Measurements from ENCODE around the gene TSEN34. TPM values are rescaled to one million over a fixed set of nuclear protein-coding genes. Genes with fewer than 3 reads are reported as not detected.
A peak's percentile ranks its signal among the peaks of the same experiment; 100 is the strongest.

TSEN34 gene
- 116 and 173 TPM in 2 replicates for total RNA-seq (2014; rRNA removed; shearing (Covaris generic))

DNA sequence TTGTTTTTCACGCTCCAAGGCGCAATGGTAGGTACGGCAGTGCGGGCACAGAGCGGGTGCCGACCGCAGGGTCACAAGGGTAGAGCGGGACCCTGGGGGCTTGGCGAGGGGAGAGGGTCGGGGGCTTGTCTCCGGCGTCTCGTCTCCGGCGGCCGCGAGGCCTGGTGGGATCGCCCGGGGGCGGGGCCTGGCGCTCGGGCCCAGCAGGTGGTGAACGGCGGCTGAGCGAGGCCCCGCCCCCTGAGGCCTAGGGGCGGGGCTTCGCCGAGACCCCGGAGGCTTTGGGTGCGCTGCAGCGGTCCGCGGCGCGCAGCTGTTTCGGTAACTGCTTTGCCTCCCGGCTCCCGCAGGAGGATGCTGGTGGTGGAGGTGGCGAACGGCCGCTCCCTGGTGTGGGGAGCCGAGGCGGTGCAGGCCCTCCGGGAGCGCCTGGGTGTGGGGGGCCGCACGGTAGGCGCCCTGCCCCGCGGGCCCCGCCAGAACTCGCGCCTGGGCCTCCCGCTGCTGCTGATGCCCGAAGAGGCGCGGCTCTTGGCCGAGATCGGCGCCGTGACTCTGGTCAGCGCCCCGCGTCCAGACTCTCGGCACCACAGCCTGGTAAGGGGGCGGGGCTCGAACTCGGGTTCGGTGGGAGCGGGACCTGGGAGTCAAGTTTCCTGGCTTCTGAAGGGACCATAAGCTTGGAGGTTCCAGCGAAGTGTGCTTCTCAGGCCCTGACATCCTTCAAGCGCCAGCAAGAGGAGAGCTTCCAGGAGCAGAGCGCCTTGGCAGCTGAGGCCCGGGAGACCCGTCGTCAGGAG lies at the start of gene TSEN34:
TSS of gene TSEN34 (plus strand) at position 298 of the 800 bp plus-strand sequence. CDS start at position 355, 57 bp downstream.
- DNase-seq (ENCODE audit: low read depth) = peak; percentile 81

DNA sequence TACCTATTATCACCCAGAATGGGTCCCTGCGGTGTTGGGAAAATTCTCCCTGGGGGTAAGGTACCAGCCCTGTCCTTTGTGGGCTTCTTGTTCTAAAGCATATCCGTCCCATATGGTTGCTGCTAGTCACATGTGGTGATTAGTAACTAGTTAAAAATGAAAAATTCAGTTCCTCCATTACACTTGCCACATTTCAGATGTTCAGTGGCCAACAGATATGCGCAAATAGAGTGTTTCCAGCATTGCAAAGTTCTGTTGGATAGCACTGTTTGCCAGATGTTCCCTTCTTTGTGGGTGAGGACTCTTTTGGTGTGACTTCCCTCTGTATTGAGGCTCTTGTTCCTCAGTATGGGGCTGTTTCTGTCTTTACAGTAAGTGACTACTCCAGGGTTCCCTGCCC lies 49.8 kb upstream of the TSEN34 start:
- DNase-seq (ENCODE audit: low read depth) = no peak

- DNase-seq (ENCODE audit: low read depth) = no peak
Measured at GRCh38 chr19:54142166-54142780, 48.8 kb upstream of the TSEN34 start.

DNA sequence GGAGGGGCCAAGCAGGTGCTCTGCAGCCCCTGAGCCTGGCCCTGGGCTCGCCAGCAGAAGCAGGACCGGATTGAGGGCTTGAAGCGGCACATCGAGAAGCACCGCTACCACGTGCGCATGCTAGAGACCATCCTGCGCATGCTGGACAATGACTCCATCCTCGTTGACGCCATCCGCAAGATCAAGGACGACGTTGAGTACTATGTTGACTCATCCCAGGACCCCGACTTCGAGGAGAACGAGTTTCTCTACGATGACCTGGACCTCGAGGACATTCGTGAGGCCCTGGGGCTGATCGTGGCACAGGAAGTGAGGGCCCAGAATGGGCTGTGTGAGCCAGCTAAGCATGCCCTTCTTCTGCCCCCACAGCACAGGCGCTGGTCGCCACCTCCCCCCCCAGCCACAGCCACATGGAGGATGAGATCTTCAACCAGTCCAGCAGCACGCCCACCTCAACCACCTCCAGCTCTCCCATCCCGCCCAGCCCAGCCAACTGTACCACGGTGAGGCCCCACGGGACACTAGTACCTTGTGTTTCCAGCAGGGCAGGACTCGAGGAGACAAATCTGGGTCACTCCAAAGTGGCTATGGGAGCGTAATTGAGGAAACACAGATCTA lies 45.5 kb upstream of the TSEN34 start:
- no peak for DNase-seq (ENCODE audit: low read depth)

GRCh38 chr19:54147676-54148075 lies 43.4 kb upstream of the TSEN34 start:
- DNase-seq (ENCODE audit: low read depth) = no peak

- DNase-seq (ENCODE audit: low read depth) = no peak
Measured at GRCh38 chr19:54148158-54148557, 43.0 kb upstream of the TSEN34 start.

DNA sequence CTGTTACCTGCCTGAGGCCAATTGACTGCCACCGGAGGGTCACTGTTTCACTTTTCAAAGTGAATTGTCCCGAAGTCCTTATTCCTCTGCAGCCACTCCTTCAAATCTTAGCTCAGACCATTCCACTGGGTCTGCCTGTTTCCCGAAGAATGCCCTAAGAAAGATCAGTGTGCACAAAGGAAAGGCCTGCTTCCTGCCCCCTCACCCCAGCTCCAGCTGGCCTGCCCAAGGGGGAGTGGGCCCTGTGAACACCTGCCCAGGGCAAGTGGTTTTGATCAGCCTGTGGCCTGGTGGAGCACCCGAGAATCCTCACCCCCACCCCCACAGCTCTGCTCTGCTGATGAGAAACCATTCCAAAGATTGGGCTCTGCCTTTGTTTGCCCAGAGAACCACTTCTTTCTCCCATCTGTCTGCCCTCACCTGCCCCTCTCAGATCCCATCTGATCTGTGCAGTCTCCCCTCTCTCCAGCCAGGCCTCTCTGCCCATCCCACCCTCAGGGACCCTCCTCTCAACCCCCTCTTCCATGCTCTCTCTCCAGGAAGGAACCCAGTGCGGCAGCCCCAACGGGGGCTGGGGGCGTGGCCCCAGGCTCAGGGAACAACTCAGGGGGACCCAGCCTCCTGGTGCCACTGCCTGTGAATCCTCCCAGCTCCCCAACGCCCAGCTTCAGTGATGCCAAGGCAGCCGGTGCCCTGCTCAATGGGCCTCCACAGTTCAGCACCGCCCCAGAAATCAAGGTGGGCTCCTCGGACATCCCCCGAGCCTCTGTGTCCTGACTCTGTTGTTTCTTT lies 41.9 kb upstream of the TSEN34 start:
- DNase-seq (ENCODE audit: low read depth) = no peak

DNA sequence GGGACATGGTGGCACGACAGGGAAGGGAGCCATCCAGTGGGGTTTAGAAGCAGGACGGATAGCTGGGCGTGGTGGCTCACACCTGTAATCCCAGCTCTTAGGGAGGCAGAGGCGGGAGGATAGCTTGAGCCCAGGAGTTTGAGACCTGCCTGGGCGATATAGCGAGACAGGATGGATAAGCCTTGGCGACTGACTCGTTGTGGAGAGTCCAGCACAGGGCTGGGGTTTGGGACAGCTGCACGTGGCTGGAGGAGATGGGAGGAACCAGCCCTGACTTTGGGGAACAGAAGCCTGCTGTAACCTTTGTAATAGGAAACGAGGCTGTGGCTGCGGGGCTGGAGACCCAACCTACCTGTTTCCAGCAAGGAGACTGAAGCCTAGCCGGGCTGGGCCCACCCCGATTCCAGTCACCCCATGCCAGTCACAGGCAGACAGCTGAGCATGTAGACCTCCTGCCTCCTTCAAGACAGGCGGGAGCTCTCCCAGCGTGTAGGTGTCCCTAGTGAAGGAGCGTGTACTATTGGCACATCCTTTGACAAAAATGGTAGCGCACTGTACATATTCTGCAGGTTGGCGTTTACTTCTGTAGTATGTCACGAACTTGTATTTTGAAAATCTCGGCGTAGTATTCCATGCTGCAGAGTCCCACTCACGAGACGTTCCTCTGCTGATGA lies 39.6 kb upstream of the TSEN34 start:
- DNase-seq (ENCODE audit: low read depth) = no peak

DNA sequence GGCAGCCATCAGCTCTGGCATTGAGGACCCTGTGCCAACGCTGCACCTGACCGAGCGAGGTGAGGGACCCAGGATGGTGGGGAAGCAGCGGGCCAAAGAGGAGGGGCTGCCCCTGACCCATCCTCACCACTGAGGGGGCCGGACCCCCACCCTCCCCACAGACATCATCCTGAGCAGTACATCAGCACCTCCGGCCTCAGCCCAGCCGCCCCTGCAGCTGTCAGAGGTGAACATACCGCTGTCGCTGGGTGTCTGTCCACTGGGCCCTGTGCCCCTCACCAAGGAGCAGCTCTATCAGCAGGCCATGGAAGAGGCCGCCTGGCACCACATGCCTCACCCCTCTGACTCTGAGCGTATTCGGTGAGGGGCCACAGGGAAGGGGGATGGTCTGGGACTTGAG lies 38.8 kb upstream of the TSEN34 start:
- no peak for DNase-seq (ENCODE audit: low read depth)

- DNase-seq (ENCODE audit: low read depth) = no peak
Measured at GRCh38 chr19:54152878-54153524, 38.1 kb upstream of the TSEN34 start.

GRCh38 chr19:54153731-54154326 lies 37.3 kb upstream of the TSEN34 start:
- no peak for DNase-seq (ENCODE audit: low read depth)

GRCh38 chr19:54154603-54155345 lies 36.3 kb upstream of the TSEN34 start:
- peak; percentile 87 for DNase-seq (ENCODE audit: low read depth)

DNA sequence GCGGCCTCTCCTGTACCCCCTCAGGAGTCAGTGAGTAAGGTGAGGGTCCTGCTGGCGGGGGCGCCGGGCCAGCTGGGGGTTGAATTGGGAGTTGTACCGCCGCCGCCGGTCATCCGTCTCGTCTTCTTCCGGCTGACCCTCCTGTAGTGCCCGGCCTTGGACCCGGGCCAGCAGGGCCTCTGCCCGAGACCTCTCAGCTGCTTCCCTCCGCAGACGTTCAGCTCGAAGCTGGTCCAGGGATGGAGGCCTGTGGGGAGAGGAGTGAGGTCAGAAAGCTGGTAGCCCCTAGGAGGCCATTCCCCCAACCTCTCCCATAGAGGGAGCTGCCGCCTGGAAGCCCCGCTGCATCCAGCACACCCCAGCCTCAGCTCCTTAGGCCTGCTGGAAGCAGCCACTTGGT lies 35.4 kb upstream of the TSEN34 start:
- no peak for DNase-seq (ENCODE audit: low read depth)

- DNase-seq (ENCODE audit: low read depth) = no peak
Measured at GRCh38 chr19:54156490-54156889, 34.6 kb upstream of the TSEN34 start.

DNA sequence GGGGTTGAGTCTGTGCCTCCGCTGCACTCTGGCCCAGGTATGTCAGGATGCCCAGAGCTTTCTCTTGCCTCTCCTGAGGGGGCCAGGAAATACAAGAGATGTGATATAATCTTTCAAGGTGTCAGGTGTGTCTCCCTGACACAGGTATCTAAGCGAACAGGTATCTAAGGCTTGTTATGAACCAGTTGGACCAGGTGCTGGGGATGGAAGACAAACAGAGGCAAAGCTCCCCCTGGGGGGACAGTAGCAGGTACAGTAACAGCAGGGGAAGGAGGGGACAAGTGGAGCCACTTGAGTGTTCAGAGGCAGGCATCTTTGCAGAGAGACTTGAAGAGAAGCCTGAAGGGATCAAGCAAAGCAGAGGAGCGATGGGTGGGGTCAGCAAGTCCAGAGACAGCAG lies 34.2 kb upstream of the TSEN34 start:
- DNase-seq (ENCODE audit: low read depth) = no peak

DNA sequence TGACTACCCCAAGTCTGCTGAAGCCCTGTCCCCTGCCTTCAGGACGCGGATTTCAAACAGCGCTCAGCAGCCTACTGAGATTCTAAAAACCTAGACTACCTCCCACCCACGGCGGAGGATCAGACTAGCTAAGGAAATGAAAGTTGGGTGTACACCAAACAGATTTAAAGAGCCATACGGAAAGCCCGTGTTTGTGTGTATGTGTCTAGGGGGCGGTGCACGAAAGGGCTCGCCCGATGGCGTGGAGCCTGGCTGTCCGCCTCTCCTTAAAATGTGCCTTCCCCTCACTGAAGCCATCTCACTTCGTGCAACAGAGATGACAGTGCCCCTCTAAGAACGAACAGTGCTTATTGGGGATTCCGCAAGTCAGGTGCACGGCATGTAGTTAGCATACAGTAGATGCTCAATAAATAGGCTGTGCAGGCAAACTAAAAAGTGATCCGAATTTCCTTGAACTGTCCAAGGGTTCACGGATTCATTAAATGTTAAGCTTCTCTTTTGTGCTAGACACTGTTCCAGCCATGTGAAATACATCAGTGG lies 32.2 kb upstream of the TSEN34 start:
- no peak for DNase-seq (ENCODE audit: low read depth)

- DNase-seq (ENCODE audit: low read depth) = peak; percentile 100
Measured at GRCh38 chr19:54159352-54160181, 31.5 kb upstream of the TSEN34 start, which contains the start of gene LENG1. LENG1 (minus strand) TSS chr19:54159721; CDS start chr19:54159695, 26 bp downstream.

DNA sequence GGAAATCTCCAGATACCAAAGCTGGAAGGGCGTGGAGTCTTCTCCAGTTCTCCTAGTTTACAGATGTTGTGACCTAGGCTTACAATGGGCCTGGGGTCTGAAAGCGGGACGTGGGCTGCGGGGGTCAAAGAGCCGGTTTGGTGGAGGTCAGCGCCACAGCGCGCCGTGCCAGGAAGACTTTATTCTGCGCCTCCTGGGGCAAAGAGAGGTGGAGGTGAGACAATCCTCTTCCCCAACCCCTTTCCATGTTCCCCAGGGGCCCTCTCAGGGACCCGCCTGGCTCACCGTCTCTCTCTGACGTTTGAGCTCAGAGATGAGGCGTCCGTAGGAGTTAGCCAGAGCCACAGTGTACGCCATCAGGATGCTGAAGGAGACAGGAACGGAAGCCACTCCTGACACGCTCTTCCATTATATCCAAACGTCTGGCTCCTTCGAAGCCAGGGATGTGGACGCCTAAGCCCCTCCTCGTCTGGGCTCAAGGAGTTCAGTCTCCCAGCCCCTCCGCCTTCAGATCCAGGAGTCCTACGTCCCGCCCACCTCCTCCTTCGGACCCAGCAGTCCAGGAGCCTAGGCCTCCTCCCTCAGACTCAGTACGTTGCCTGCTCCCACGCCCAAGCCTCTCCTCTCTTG lies 30.8 kb upstream of the TSEN34 start:
- DNase-seq (ENCODE audit: low read depth) = peak; percentile 39
